ENCODE measurements around the gene ELAVL3. TPM values are rescaled to one million over a fixed set of nuclear protein-coding genes. Genes with fewer than 3 reads are reported as not detected.

Gene ELAVL3
- total and polyA plus RNA-seq, 2 experiments from 2014 or later, result not detected

DNA sequence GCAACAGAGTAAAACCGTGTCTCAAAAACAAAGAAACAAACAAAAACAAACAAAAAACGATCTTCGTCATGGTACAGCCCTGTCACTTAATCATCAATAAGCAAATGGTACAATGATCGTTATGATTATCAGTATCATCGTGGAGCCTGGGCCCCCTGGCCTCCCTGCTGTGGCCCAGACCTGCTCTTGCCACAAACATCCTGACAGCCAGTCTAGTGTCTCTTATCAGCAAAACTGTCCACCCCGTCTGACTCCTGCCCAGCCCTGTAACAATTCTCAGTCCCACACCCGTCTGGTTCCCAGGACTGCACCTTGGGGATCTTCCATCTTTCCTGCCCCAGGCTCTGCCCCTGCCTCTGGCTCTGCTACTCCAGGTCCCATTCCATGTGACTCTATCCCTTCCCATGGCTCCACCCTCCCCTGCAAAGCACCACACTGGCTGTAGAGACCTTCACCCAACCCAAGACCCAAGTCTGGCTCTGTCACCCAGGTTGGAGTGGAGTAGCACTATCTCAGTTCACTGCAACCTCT lies 19.1 kb upstream of the ELAVL3 start:
- no peaks in the 10 kb centered on the region for H3F3A ChIP-seq (ENCODE audit: insufficient read depth)
- no peaks in the 10 kb centered on the region for H3K9me3 ChIP-seq (ENCODE audit: low read depth)
- no peaks in the 10 kb centered on the region for H3K27me3 ChIP-seq (replicated peaks; ENCODE audit: insufficient read depth)
- no peaks in the 10 kb centered on the region for H3K9me2 ChIP-seq (ENCODE audit: insufficient read depth)
- TF ChIP-seq EZH2 (IDR thresholded peaks at IDR 0.05; ENCODE audit: insufficient read depth, poor library complexity, severe bottlenecking) (no peak), EZH2phosphoT487 (IDR thresholded peaks at IDR 0.05; ENCODE audit: insufficient read depth, low read depth) (no peak)
- H3K36me3 ChIP-seq (ENCODE audit: low read depth), result no peaks in the 10 kb centered on the region
- in situ Hi-C loops (cut with MboI), result loop anchor here (10.0 kb wide), 1 partner anchor 85 kb away; no protein-coding TSS in a partner anchor
- no peak overlapping the region for H2AFZ ChIP-seq
- WGBS, 2 experiments (ENCODE audit: low coverage in 1 of 2, low lambda C conversion rate in 2 of 2, missing lambda C conversion rate in 2 of 2), result 87 to 90% methylated on average over 7 of the region's 7 CpGs
- H3K4me3 ChIP-seq, result no peak overlapping the region
- no peaks in the 10 kb centered on the region; the same call in 1 of the 2 replicates for H3K79me2 ChIP-seq (ENCODE audit: insufficient read depth)
- H3K9ac ChIP-seq, result no peak overlapping the region
- no peak overlapping the region for H3K27ac ChIP-seq
- DNase-seq, result no peak
- H4K20me1 ChIP-seq (ENCODE audit: insufficient read depth), result no peaks in the 10 kb centered on the region
- H3K4me1 ChIP-seq (ENCODE audit: insufficient read depth), result 0 out of 2 replicates have a peak, but pooled peaks cover 4% of the 10 kb centered on the region
- H3K4me2 ChIP-seq (ENCODE audit: unreplicated experiment), result no peak overlapping the region

DNA sequence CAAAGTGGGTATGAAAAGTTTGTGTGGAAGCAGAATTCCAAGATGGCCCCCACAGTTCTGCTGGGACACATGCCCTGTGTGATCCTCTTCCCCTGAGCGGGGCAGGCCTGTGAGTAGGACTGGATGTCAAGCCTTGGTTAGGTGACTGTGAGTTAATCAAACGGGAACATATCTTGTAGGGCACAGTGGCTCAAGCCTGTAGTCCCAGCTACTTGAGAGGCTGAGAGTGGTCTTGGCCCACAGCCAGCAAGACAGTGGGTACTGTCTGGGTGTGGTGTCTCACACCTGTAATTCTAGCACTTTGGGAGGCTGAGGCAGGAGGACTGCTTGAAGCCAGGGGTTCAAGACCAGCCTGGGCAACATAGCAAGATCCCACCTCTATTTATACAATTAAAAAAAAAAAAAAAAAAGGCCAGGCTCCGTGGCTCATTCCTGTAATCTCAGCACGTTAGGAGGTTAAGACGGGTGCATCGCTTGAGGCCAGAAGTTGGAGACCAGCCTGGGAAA lies 18.4 kb upstream of the ELAVL3 start:
- Histone ChIP-seq H3F3A (ENCODE audit: insufficient read depth) (no peaks in the 10 kb centered on the region), H3K9me2 (ENCODE audit: insufficient read depth) (no peaks in the 10 kb centered on the region), H3K9ac (no peak overlapping the region), H3K36me3 (ENCODE audit: low read depth) (no peaks in the 10 kb centered on the region), H3K4me2 (ENCODE audit: unreplicated experiment) (no peak overlapping the region), H3K4me1 (ENCODE audit: insufficient read depth) (no peaks in the 10 kb centered on the region), H3K27ac (no peak overlapping the region), H2AFZ (no peak overlapping the region), H4K20me1 (ENCODE audit: insufficient read depth) (no peaks in the 10 kb centered on the region), H3K4me3 (no peak overlapping the region), H3K9me3 (ENCODE audit: low read depth) (no peaks in the 10 kb centered on the region), H3K27me3 (replicated peaks; ENCODE audit: insufficient read depth) (no peaks in the 10 kb centered on the region), H3K79me2 (ENCODE audit: insufficient read depth) (no peaks in the 10 kb centered on the region; the same call in 1 of the 2 replicates)
- 90% methylated on average over 6 of the region's 6 CpGs for WGBS, 2 experiments (ENCODE audit: low coverage in 1 of 2, low lambda C conversion rate in 2 of 2, missing lambda C conversion rate in 2 of 2)
- TF ChIP-seq EZH2 (IDR thresholded peaks at IDR 0.05; ENCODE audit: insufficient read depth, poor library complexity, severe bottlenecking) (no peak), EZH2phosphoT487 (IDR thresholded peaks at IDR 0.05; ENCODE audit: insufficient read depth, low read depth) (no peak)
- in situ Hi-C loops (cut with MboI), result loop anchor here (10.0 kb wide), 1 partner anchor 86 kb away; no protein-coding TSS in a partner anchor
- DNase-seq, result no peak

DNA sequence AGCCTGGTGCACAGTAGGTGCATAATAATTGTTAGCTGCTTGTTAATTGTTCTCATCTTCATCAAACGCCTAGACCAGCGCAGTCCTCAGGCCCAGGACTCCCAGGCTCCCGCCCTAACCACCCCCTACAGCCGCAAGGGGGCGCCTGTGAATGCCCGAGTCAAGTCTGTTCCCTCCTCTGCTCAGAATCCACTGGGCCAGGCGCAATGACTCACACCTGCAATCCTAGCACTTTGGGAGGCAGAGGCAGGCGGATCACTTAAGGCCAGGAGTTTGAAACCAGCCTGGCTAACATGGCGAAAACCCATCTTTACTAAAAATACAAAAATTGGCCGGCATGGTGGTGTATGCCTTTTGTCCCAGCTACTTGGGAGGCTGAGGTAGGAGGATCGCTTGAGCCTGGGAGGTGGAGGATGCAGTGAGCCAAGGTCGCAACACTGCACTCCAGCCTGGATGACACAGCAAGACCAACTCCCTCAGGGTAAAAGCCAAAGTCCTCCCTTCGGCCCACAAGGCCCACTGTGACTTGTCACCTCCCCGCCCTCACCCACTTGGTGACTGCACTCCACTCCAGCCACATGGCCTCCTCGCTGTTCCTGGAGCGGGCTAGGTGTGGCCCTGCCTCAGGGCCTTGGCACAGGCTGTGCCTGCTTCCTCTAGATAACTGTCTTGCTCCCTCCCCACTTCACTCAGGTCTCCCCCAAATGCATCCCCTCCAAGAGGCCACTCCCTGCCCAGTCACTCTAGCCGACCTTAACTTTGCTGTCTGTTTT lies 15.7 kb upstream of the ELAVL3 start:
- Histone ChIP-seq H3K9me2 (ENCODE audit: insufficient read depth) (no peaks in the 10 kb centered on the region), H3K4me2 (ENCODE audit: unreplicated experiment) (no peak overlapping the region), H3K9me3 (ENCODE audit: low read depth) (no peaks in the 10 kb centered on the region), H3K4me3 (no peak overlapping the region), H3K27me3 (replicated peaks; ENCODE audit: insufficient read depth) (no peaks in the 10 kb centered on the region), H3K79me2 (ENCODE audit: insufficient read depth) (no peaks in the 10 kb centered on the region), H4K20me1 (ENCODE audit: insufficient read depth) (no peaks in the 10 kb centered on the region), H2AFZ (no peak overlapping the region), H3K27ac (no peak overlapping the region), H3K36me3 (ENCODE audit: low read depth) (no peaks in the 10 kb centered on the region), H3K4me1 (ENCODE audit: insufficient read depth) (no peaks in the 10 kb centered on the region), H3F3A (ENCODE audit: insufficient read depth) (no peaks in the 10 kb centered on the region), H3K9ac (no peak overlapping the region)
- DNase-seq, result peak; percentile 91
- WGBS, 2 experiments (ENCODE audit: low coverage in 1 of 2, low lambda C conversion rate in 2 of 2, missing lambda C conversion rate in 2 of 2), result 45 to 47% methylated on average over 17 of the region's 17 CpGs
- in situ Hi-C loops (cut with MboI), result loop anchor here (10.0 kb wide), 1 partner anchor 88 kb away; no protein-coding TSS in a partner anchor
- TF ChIP-seq EZH2phosphoT487 (IDR thresholded peaks at IDR 0.05; ENCODE audit: insufficient read depth, low read depth) (no peak), EZH2 (IDR thresholded peaks at IDR 0.05; ENCODE audit: insufficient read depth, poor library complexity, severe bottlenecking) (no peak)

DNA sequence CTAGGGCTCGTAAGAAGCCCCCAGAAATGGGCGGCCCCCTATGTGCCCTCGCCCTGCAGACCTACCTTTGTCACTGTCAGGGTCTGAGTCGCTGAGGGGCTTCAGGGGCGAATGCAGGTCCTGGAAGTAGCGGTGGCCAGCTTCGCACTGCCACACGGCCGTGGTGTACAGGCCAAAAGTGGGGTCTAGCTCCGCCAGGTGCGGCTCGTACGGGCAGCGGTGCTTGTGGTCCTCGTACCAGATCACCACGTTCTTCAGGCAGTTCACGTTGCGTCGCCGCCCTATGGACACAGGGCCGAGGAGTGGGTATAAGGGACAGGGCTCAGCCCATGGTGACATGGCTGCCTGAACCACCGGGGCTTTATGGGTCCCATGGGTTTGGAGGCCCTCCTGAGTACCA lies 15.0 kb upstream of the ELAVL3 start:
- in situ Hi-C loops (cut with MboI), result loop anchor here (10.0 kb wide), 1 partner anchor 89 kb away; no protein-coding TSS in a partner anchor

More for the DNA sequence above, 15.0 kb upstream of the ELAVL3 start:
- no peaks in the 10 kb centered on the region for H4K20me1 ChIP-seq (ENCODE audit: insufficient read depth)
- no peak overlapping the region for H3K4me2 ChIP-seq (ENCODE audit: unreplicated experiment)
- no peak overlapping the region for H3K27ac ChIP-seq
- H3K9me2 ChIP-seq (ENCODE audit: insufficient read depth), result no peaks in the 10 kb centered on the region
- no peaks in the 10 kb centered on the region for H3K9me3 ChIP-seq (ENCODE audit: low read depth)
- H3F3A ChIP-seq (ENCODE audit: insufficient read depth), result no peaks in the 10 kb centered on the region
- TF ChIP-seq EZH2phosphoT487 (IDR thresholded peaks at IDR 0.05; ENCODE audit: insufficient read depth, low read depth) (no peak), EZH2 (IDR thresholded peaks at IDR 0.05; ENCODE audit: insufficient read depth, poor library complexity, severe bottlenecking) (no peak)
- DNase-seq, result no peak
- 91 to 93% methylated on average over 21 to 22 of the region's 22 CpGs for WGBS, 2 experiments (ENCODE audit: low coverage in 1 of 2, low lambda C conversion rate in 2 of 2, missing lambda C conversion rate in 2 of 2)
- H3K9ac ChIP-seq, result no peak overlapping the region
- H3K27me3 ChIP-seq (replicated peaks; ENCODE audit: insufficient read depth), result no peaks in the 10 kb centered on the region
- H2AFZ ChIP-seq, result no peak overlapping the region
- no peaks in the 10 kb centered on the region for H3K36me3 ChIP-seq (ENCODE audit: low read depth)
- H3K4me3 ChIP-seq, result no peak overlapping the region
- no peaks in the 10 kb centered on the region for H3K79me2 ChIP-seq (ENCODE audit: insufficient read depth)
- H3K4me1 ChIP-seq (ENCODE audit: insufficient read depth), result no peaks in the 10 kb centered on the region

Measured in GM23248 (cell line).